ENCODE measurements around the gene TEKT2.
A peak's percentile ranks its signal among the peaks of the same experiment; 100 is the strongest.

The TEKT2 gene

DNA sequence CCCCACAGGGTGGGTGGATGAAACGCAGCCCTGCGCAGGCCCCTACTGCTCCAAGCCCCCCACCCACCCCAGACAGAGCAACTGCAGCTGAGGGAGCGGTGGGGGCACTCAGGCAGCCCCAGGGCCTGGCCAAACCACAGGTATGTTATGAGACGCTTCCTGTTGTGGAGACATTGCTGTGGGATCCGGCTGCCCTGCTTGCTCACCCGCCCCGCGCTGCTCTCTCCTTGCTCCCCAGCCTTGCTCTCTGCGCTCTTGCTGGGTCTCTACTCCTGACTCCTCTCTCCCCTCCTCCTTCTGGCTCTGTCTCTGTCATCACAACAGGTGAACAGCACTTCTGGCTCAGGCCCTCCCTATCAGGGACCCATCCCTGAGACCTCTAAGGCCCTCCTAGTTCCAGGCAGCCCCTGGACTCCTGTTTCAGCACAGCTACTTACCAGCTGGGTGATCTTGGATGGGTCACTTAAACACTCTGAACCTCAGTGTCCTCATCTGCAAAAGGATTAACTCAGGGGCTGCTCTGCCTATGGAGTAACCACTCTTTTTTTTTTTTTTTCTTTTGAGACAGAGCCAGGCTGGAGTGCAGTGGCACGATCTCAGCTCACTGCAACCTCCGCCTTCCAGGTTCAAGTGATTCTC is 25.3 kb downstream of the TEKT2 start:
- DNase-seq: peak; percentile 42

DNA sequence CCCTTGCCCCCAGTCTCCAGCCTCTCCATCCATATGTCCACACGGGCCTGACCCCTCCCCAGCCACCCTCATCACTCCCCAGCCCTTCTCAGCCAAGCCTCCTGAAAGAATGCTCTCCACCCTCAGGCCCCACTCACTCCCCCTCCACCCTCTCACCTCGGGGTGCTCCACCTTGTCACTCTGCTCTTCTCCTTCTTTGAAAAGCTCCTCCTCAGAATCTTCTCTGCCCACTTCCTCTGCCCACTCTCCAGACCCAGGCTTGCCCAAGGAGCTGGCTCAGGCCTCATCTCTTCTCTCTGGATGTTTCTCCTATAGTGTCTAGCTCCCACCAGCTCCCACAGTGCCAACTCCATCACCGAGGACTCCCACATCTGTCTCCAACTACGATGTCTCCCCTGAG is 27.3 kb downstream of the TEKT2 start:
- no peak for DNase-seq

DNA sequence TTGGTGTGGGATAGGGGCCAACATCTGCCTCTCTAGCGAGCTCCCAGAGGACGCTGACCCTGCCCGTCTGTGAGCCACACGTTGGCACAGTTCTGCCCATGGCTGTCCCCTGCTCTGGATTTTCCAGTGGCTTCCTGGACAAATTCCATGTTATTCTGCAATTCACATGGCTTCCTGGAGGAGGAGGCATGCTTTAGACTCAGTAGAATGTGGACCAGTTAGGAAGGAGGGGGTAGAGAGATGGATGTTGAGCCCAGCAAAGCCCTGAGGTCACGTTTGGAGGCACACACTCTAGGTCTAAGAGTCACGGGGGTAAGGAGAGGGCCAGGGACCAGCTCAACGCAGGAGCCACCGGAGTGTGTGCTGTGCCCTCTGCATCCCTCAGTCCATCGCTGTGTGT is 28.9 kb downstream of the TEKT2 start:
- DNase-seq: no peak

DNA sequence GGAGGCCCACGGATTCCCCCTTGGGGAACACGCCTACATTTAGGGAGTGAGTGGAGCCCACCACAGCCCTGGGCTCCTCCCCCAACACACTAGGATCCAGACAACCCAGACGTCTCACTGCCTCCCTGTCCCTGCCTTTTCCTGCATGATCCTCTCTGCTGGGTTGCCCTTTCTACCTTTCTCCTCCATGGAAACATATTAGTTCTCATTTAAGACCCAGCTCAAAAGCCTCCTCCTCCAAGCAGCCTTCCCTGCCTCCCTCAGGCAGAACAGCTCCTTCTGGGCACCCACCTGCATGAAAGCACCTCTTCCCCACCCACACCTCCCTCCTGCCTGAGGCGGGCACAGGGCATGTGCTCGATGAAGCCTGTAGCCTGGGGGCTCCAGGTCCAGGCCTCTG is 30.5 kb downstream of the TEKT2 start:
- DNase-seq: no peak

DNA sequence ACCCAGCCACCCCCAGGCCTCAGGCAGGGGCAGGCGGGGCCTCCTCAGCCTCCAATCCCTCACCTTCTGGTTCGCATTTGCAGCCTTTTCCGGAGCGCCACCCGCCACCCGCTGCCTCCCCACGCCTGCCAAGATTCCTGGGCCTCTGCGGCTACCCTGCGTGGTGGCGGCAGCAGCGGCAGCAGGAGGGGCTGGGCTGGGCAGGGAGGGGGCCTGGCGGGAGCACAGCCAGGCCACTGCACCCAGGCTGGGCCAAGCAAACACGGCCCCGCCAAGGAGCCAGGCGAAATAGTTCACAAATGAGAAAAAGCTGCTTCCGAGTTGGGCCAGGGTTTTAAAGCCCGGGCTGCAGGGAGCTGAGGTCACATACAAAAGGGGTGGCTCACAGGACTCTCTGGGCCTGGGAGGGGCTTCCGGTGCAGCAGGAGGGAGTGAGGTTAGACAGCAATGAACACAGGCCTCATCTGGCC is 31.3 kb downstream of the TEKT2 start:
- no peak for DNase-seq

DNA sequence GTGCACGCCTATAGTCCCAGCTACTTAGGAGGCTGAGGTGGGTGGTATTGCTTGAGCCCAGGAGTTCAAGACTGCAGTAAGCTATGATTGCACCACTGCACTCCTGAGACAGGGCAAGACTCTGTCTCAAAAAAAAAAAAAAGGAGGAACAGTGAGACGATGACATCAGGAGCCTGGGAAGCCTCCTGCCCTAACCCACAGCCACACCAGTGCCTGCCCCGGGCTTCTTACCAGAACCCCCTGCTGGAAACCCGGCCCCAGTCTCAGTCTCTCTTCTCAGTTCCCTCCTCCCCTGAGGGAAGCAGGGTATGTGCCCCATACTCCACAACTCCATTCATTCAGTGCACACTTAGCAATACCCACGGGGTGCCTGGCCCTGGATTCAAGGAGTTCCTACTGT is 32.0 kb downstream of the TEKT2 start:
- no peak for DNase-seq

DNA sequence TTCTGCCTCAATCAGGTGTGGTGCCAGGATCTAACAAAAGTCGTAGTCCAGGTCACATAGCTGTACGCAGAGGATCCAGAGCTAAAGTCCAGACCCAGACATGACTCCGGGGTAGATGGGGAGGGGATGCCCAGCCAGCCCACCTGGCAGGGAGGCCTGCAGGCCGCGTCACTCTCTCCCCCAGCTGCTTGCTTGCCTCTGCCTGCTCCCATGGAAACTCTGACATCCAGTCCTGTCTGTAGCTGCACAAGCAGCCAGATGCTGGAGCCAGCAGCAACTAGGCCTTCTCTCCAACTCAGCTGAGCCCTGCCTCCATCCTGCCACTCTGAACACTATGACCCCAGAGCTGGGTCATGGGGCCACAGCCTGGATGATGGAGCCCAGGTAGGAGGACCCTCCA is 33.0 kb downstream of the TEKT2 start:
- no peak for DNase-seq

DNA sequence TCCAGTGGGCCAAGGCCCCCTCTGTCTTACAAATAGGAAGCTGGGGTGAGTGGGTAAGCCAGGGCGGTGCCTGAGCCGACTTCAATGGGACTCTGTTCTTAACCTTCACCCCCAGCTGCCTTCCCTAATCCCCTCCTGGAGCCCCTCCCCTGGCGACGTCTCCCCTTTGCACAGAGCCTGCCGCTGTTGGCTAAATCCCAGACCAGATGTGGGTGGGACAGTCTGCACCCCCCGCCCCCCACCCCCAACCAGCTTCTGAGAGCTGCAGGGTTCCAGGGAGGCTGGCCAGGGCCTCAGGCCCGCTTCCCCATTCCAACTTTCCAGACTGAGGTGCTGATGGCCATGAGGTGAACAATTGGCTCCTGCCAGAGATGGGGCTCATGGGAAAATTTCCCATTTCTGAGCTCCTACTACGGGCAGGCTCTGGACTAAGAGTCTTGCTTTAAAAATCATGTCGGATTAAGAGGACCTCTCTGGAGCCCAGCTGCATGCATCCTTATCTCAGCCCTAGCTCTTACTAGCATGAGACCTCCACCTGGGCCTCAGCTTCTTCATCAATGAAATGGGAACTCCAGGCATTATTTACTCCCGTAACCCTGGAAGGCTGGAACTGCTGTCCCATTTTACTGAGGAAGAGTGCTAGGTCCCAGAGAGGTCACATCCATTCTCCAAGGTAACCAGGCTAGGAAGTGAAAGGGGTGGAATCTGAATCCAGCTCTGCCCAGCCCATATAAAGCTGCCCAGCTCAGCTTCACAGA is 34.7 kb downstream of the TEKT2 start:
- no peak for DNase-seq

DNA sequence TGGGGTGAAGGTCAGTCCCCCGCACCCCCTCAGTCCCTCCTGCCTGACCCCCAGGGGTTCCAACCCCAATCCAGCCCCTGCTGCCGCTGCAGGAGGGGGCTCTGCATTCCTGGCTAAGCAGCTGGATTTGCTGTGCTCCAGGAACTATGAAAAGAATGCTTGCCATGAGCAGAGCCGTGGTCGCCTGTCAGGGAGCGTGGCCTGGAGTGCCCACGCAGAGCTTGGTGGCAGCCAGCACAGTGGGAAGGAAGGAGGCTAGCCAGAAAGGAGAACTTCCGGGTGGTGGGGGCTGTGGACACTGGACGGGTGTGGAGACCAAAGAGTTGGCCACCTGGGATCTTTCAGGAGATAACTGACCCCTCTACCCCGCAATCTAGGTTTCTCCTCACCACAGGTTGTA is 35.6 kb downstream of the TEKT2 start:
- no peak for DNase-seq

DNA sequence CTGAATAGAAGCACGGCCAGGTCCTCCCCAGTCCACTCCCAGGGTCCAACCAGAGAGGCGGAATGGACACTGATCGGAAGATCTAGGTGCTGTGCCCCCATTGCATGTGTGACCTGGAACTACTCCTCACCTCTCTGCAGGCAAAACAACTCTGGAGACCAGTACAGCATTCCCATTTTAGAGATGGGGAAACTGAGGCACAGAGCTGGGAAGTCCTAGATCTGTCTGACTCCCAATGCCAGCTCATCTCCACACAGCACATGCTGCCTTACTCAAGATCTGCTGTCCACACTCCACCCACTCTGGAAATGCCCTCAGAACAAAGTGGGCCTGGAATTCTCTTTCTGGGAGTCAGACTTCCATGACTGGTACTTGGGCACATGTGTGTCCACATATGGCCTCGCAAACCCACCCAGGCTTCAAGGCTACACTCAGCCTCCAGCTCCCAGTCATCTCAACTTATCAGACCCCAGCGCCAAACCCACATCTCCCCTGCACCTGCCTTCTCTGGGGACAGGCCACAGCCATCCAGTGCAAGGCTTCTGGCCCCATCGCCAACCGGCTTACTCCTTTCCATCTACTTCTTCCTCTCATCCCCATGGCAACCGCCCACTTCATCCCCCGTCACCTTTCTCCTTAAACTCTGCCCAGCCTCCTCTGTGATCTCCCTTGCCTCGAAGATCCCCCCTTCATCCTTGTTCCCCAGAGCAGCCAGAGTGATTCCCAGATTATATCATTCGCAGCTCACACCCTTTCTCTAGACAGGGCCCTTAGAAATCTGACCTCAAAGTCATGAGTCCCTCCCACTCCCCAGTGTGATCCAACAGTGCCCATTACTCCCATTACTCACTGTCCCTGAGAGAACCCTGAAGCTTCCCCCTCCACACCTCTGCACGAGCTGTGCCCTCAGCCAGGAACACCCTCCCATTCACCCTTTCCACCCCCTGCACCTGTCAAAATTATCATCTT is 38.5 kb downstream of the TEKT2 start:
- DNase-seq: no peak

DNA sequence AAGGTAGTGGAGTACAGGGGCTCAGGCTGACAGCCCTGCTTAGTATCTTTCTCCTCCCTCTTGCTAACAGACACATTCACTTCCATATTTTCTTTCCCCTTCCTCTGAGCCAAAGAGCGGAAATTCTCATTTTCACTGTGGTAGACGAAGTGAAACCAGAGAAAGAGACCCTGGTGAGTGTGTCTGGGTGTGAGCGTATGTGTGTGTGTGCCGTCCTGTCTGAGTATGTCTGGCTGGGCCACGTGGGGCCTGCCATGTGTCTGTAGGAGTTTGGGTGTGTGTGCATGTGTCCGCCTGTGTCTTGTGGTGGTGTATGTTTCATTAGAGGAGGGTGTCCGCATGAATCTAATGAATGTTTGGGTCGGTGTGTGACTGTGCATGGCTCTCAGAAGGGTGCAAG is 39.5 kb downstream of the TEKT2 start:
- peak; percentile 18 for DNase-seq

DNA sequence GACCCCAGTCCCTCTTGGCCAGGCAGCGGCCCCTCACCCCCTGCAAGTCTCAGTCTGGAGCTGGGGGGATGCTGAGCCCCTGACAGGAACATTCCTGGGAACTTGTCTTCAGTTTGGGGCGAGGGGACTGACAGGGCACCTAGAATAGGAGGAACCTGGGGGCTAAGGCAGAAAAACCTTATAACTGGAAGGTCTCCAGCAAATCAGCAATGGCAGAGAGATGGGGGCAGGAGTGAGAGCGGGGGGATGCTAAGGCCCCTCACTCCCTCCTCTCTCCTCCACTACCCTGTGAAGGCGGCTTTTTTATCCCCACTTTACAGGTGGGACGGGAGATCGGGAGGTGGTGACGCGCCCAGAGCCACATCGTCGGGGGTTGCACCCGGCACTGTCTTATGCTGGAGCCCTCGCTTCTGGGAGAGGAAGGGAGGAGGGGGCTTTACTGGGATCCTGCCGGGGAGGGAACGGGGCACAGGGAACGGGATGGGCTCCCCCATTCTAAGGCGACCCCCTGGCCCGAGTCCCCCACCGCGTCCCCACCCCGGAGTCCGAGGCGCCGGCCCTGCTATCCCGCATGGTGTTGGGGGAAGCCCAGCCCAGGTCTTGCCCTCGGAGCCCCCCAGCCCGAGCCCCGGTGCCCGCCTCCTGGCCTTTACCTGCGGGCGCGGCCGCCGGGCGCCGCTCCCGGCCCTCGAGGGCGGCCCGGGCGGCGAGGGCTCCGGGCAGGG is 40.7 kb downstream of the TEKT2 start:
- no peak for DNase-seq

DNA sequence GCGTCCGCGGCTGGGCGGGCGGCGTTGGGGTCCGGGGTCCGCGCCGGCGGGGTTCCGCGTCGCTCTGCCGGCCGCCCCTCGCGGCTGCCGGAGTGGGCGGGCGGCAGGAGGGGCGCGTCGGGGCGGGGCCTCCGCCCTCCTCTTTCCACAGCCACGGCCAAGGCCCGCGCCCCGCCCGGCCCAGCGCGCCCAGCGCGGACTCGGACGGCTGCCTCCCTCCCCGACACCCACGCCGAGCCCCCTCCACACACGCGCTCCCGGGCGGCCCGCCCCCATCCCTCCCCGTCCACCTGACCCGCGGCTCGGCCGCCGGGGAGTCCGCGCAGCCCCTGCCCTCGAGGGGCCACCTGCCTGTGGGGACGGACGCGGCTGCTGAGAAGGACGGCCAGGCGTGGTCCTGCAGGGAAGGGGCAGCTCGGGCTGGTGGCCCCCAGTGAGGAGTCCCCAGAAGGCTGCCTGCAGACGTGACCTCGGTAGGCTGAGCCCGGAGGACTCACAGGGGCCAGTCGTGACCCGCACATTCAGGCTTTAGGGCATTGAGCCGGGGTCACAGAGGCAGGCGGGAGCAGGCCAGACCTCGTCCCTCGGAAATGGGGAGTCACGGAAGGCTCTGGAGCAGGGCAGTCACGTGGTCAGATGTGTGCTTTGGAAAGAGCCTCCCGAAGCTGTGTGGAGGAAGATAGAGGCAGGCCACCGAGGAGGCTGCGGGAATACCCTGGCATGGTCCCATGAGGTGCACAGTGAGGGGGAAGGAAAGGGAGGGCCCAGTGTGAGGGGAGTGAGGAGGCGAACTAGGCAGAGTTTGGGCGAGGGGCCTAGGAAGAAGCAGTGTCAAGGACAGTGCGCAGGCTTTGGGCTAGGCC is 41.5 kb downstream of the TEKT2 start, which contains the start of gene COL8A2:
Gene COL8A2 (minus strand): TSS at position 94 of the 863 bp plus-strand sequence. CDS start 24,980 bp downstream, outside the sequence.
- no peak for DNase-seq

DNA sequence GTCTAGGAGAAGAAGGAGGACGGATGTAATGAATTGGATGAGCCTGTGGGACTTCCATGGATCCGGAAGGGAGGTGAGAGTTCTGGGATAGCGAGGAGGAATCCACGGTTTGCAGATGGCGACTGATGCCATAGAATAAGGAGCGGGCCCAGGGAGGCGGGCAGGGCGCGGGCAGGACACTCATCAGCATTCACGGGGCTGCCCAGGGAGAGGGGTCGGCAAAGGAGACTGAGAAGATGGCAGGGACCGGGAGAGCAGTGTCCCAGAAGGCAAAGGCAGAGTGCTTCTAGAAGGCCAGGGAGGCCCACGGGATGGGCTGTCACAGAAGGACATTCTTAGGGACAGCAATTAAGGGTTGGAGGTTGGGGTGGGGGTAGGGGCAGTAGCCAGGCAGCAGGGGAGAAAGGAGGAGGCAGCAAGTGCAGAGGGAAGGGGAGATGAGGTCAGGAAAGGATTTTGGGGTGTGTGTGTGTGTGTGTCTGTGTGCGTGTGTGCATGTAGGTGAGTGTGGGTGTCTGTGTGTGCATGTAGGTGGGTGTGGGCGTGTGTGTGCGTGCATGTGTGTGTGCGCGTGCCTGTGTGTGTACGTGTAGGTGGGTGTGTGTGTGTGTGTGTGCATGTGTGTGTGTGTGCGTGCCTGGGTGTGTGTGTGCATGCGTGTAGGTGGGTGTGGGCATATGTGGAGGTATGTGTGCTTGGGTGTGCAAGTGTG is 42.3 kb downstream of the TEKT2 start:
- DNase-seq: no peak

DNA sequence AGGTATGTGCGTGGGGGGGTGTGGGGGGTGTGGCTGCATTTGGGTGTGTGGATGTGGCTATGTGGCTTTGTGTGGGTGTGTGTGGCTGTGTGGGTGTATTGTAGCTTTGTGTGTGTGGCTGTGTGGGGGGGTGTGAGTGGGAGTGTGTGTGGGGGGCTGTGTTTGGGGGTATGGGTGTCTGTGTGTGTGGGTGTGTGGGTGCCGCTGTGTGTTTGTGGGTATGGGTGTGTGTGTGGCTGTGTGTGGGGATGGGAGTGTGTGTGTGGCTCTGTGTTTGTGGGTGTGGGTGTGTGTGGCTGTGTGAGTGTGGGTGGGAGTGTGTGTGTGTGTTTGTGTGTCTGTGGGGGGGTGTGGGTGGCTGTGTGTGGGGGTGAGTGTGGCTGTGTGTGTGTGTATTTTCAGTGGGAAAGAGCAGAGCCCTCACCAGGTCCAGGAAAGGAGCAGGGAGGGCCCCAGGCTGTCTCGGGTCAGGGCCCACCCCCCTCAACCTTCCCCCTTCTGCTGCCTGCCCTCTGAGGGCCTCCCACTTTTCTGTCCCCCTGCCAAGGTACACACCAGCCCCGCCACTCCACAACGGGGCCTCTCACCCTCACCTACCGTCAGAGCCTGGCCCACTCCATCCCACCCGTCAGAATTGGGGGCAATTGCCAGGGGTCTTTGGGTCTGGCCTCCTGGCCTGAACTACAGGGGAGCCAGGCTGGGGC is 43.1 kb downstream of the TEKT2 start:
- DNase-seq: no peak

DNA sequence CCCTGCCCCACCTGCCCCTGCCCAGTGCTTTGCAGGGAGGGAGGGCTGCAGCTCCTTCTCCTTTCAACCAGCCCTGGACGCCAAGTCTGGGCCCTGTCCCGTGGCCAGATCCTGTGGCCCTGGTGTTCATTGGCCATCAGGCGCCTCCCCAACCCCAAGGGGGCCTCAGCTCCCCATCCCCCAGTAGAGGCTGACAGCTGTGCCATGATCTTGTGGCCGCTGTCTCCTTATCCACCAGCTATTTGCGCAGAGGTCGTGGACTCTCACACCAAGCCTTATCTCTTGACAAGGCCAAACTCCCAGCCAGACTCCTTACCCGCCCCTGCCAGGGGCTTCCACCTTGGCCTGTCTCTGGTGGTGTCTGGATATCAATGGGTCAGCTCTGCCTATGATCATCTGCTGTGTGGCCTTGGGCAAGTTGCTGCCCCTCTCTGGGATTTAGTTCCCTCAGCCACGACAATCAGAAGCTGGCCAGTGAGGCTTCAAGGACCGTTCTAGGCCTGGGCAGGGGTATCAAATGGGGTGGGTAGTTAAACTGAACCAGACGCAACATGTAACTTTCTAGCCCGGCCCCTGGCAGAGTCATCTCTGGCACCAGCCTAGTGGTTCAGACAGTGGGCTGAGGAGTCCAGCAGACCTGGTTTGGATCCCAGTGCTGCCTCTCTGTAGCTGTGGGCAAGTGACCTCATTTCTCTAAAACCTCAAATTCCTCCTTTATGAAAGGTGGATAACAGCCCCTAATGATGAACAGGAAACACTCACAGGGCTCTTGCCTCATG is 44.4 kb downstream of the TEKT2 start:
- no peak for DNase-seq

DNA sequence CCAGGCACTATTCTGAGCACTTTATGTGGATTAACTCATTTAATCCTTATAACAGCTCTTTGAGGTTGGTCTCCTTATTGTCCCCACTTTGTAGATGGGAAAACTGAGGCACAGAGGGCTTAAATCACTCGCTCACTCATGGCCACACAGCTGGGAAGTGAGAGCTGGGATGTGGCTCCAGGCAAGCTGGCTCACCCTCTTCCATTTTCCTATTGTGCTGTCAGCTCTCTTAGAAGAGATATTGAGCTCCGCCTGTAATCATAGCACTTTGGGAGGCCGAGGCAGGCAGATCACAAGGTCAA is 45.0 kb downstream of the TEKT2 start:
- DNase-seq: no peak

DNA sequence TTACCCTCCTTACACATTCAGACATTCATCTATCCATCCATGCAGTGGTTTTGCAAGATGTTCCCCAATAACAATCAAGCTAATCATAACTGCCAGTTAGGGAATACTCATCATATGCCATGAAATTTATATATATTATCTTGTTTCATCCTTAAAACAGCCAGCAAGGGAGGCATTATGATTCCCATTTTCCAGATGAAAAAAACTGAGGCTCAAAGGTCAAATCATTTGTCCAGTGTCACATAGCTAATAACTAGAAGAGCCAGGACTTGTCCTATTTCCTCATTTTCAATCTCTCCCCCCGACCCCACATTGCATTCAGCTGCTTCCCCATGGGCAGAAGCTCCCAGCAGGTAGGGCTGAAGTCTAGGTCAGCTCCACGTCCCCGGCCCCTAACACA is 48.1 kb downstream of the TEKT2 start:
- DNase-seq: no peak

DNA sequence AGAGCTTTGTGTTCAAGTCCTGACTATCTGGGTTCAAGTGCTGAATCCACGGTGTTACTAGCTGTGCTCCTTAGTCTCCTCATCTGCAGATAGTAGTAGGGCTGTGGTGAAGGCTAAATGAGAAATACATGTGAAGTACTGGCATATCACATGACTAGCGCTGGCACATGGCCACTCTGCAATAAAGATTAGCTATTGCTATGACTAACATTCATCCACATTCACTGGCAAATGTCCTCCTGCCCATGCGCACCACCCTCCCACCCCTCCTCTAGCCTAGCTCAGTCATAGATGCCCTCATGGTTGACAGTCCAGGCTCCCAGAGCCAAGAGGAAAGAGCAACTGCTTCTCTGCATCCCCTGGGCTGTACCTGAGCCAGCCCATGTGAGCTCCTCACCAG is 49.6 kb downstream of the TEKT2 start:
- DNase-seq: no peak

DNA sequence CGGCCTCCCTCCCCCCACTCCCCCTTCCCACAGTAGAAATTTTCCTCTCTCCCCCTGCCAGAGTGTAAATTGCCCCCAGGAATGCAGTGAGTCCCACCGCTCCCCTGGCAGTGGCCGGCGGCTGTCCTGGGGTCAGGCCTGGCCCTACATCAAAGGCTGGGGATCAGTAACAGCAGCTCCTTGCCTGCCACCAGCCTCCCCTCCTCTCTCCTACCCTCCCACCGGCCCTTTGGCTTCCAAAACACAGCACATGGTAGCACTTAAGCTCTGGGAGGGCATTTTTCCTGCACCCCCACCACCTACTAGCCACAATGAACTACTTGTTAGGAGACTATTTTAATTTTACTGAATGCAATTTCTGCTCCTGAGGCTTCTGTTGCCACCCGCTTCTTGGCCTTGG is 50.1 kb downstream of the TEKT2 start:
- DNase-seq: no peak

All from activated CD4-positive, alpha-beta T cell treated with anti-CD3 and anti-CD28 coated beads, Interleukin-2, Interleukin-6, amounts not matched to agents 100 ng/mL and 50 ng/mL, durations not matched to agents 16 hours and 8 hours (primary cell).